ENCODE data around the gene CNTN1.
"Not testable (repeated sequence)": the region's sequence is repeated elsewhere in the genome, so short reads cannot be mapped to it uniquely, and the experiment has no call there.

CNTN1 gene

DNA sequence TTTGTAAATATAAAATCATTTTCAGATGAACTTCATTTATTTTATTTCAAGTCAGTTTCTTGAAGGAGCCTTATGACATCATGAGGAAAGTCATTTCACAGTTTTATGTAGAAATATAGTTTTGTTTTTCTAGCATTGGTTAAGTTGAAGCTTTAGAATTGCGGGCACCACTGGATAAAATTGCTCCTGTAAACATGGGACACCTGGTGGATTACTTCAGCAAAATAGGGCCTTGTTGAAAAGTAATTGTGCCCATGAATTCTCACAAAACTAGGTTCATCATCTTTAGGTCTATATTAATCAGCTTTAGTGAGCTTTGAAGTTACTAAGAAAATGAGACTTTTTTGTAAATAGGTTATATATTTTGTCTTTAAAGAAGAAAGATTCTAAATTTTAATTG is 25.3 kb downstream of the CNTN1 start:
- no peak overlapping the region for H3K4me3 ChIP-seq (ENCODE audit: low read length)
- no peak overlapping the region for H2AFZ ChIP-seq (ENCODE audit: low read depth, low read length)
- H3K36me3 ChIP-seq (ENCODE audit: insufficient read depth, low read length): no peaks in the 10 kb centered on the region
- H3K27me3 ChIP-seq (ENCODE audit: insufficient read depth, low read length): no peaks in the 10 kb centered on the region
- no peaks in the 10 kb centered on the region for H3K9me3 ChIP-seq (ENCODE audit: low read length)
- no peaks in the 10 kb centered on the region for H3K4me1 ChIP-seq (ENCODE audit: insufficient read depth, low read length)

DNA sequence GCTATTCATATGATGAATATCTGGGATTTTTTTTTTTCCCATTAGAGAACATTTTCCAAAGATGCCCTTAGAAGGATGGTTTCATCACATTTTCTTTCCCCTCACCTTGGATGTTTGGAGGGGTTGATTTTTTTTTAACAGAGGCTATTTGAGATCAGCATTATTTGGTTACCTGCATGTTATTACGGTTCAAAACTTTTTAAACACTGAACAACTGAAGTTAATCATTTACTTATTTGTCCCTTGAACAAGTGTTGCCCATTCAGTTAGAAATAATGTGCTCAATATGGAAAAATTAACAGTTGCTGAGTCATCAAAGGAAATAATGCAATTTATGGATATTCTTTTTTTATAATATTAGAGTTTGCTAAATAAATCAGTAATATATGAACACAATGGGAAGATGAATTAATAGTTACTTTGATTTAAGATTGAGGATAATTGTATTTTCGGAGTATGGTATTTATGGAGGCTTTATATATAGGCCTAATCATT is 26.7 kb downstream of the CNTN1 start:
- H3K27me3 ChIP-seq (ENCODE audit: insufficient read depth, low read length): no peaks in the 10 kb centered on the region
- no peaks in the 10 kb centered on the region for H3K9me3 ChIP-seq (ENCODE audit: low read length)
- H2AFZ ChIP-seq (ENCODE audit: low read depth, low read length): no peak overlapping the region
- H3K4me3 ChIP-seq (ENCODE audit: low read length): no peak overlapping the region
- no peaks in the 10 kb centered on the region for H3K4me1 ChIP-seq (ENCODE audit: insufficient read depth, low read length)
- H3K36me3 ChIP-seq (ENCODE audit: insufficient read depth, low read length): no peaks in the 10 kb centered on the region

- H3K9me3 ChIP-seq (ENCODE audit: low read length): no peaks in the 10 kb centered on the region
- H3K4me1 ChIP-seq (ENCODE audit: insufficient read depth, low read length): no peaks in the 10 kb centered on the region
- H3K36me3 ChIP-seq (ENCODE audit: insufficient read depth, low read length): no peaks in the 10 kb centered on the region
- H3K27me3 ChIP-seq (ENCODE audit: insufficient read depth, low read length): no peaks in the 10 kb centered on the region
- H3K4me3 ChIP-seq (ENCODE audit: low read length): no peak overlapping the region
- H2AFZ ChIP-seq (ENCODE audit: low read depth, low read length): no peak overlapping the region
These were observed 30.8 kb downstream of the CNTN1 start for GRCh38 chr12:40723001-40723400.

- no peaks in the 10 kb centered on the region for H3K4me1 ChIP-seq (ENCODE audit: insufficient read depth, low read length)
- H3K9me3 ChIP-seq (ENCODE audit: low read length): no peaks in the 10 kb centered on the region
- H3K36me3 ChIP-seq (ENCODE audit: insufficient read depth, low read length): no peaks in the 10 kb centered on the region
- no peak overlapping the region for H2AFZ ChIP-seq (ENCODE audit: low read depth, low read length)
- H3K4me3 ChIP-seq (ENCODE audit: low read length): no peak overlapping the region
- H3K27me3 ChIP-seq (ENCODE audit: insufficient read depth, low read length): no peaks in the 10 kb centered on the region
These were observed 34.1 kb downstream of the CNTN1 start for GRCh38 chr12:40726366-40726765.

DNA sequence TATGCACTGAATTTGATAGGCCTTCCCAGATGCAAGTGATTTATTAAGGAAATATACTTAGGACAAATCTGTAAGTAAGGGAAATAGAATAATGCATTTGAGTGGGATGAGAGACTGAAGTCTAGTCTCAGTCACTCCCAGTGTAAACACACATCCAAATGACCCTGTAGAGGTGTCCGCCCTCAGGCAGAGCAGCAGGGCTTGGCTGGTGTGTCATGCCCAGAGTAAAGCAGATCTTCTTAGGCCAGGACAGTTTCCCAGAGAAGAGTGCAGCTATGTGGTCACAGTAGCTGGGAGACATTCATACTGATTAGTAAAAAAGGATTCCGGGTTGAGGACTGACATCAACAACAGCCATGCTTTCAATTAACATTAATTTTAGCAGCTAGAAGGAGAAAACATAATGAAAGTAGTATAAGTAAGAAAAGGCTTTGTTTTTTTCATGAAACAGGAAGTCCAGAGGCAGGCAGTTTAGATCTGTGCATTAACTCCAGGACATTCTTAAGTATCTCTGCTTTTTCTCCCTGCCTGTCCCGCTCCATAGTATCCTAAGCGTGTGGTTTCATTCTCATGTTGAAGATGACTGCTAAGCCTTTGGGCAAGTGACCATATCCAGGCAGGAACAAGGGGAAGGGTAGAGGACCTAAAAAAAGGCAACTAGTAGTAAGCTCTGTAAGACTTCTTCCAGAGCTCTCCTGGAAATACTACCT is 35.7 kb downstream of the CNTN1 start:
- Histone ChIP-seq H3K4me3 (ENCODE audit: low read length) (no peak overlapping the region), H3K36me3 (ENCODE audit: insufficient read depth, low read length) (no peaks in the 10 kb centered on the region), H3K9me3 (ENCODE audit: low read length) (no peaks in the 10 kb centered on the region), H3K27me3 (ENCODE audit: insufficient read depth, low read length) (no peaks in the 10 kb centered on the region), H3K4me1 (ENCODE audit: insufficient read depth, low read length) (no peaks in the 10 kb centered on the region), H2AFZ (ENCODE audit: low read depth, low read length) (no peak overlapping the region)

DNA sequence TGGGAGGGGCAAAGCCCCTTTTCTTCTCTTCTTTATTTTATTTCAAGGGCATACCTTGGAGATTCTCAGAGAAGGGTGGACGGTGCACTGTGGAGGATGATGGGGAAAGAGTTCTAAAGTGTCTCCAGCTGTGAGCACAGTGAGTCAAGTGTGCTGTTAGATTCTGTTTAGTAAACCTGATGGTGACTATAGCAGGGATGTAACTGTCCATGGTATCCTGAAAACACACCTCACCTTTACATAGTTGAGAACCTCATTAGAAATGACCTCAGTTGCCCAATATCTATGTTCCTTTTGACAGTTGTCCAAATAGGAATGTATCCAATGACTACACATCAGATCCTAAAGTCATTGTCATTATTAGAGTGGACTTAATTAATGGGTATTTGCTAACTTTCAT is 38.0 kb downstream of the CNTN1 start:
- H3K36me3 ChIP-seq (ENCODE audit: insufficient read depth, low read length): no peaks in the 10 kb centered on the region
- no peak overlapping the region for H2AFZ ChIP-seq (ENCODE audit: low read depth, low read length)
- no peak overlapping the region for H3K4me3 ChIP-seq (ENCODE audit: low read length)
- no peaks in the 10 kb centered on the region for H3K4me1 ChIP-seq (ENCODE audit: insufficient read depth, low read length)
- no peaks in the 10 kb centered on the region for H3K27me3 ChIP-seq (ENCODE audit: insufficient read depth, low read length)
- H3K9me3 ChIP-seq (ENCODE audit: low read length): no peaks in the 10 kb centered on the region

DNA sequence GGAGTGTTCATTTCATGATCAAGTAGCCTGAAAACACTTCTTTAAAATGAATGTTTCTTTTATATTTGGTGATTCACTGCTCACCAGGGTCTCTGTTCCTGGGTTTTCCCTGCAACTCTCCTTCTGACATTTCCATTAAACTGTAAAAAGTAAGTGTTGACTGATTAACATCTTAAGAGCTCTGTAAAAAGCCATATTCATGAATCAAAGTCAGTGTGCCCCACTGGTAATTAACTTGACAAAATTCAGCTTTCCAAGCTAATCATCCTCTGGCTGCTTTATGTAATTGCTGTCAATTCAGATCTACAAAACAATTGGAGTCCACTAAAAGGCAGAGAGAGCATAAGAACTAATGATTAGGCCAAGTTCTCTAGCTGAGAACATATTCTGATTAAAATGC is 41.6 kb downstream of the CNTN1 start:
- H3K27me3 ChIP-seq (ENCODE audit: insufficient read depth, low read length): no peaks in the 10 kb centered on the region
- no peak overlapping the region for H3K4me3 ChIP-seq (ENCODE audit: low read length)
- H2AFZ ChIP-seq (ENCODE audit: low read depth, low read length): no peak overlapping the region
- no peaks in the 10 kb centered on the region for H3K9me3 ChIP-seq (ENCODE audit: low read length)
- no peaks in the 10 kb centered on the region for H3K4me1 ChIP-seq (ENCODE audit: insufficient read depth, low read length)
- no peaks in the 10 kb centered on the region for H3K36me3 ChIP-seq (ENCODE audit: insufficient read depth, low read length)

- H3K27me3 ChIP-seq (ENCODE audit: insufficient read depth, low read length): no peaks in the 10 kb centered on the region
- H3K4me3 ChIP-seq (ENCODE audit: low read length): no peak overlapping the region
- H3K36me3 ChIP-seq (ENCODE audit: insufficient read depth, low read length): no peaks in the 10 kb centered on the region
- H3K9me3 ChIP-seq (ENCODE audit: low read length): no peaks in the 10 kb centered on the region
- no peaks in the 10 kb centered on the region for H3K4me1 ChIP-seq (ENCODE audit: insufficient read depth, low read length)
- H2AFZ ChIP-seq (ENCODE audit: low read depth, low read length): no peak overlapping the region
These were observed 42.0 kb downstream of the CNTN1 start for GRCh38 chr12:40734276-40734675.

DNA sequence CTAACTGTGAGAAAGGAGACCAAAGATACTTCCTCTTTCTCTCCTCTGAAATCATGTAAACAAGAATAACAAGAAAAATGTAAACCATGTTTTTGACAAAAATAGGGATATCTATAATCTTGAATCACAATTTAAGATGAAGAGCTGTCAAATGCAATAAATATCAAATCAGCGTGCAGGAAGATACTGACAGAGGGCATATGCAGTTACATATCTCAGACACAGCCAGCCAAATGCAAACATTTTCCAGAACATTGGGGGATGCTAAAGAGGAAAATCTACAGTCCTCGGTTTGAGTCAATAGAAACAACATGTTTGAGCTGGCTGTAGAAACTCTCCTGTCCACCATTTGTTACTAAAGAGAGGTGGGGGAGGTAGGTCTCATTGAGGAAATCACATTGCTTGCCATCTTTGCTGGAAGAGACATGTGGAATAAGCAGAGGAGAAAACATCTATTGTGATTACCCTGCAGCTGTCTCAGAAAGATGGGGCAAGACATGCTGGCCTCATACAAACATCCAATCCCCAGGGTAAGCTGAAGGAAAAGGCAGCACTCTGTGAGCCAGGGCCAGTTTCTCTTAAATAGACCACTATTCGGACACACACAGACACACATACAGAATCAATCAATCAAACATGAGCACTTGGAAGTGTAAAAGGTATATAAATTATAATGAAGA is 43.5 kb downstream of the CNTN1 start:
- Histone ChIP-seq H3K27me3 (ENCODE audit: insufficient read depth, low read length) (no peaks in the 10 kb centered on the region), H2AFZ (ENCODE audit: low read depth, low read length) (no peak overlapping the region), H3K9me3 (ENCODE audit: low read length) (no peaks in the 10 kb centered on the region), H3K36me3 (ENCODE audit: insufficient read depth, low read length) (no peaks in the 10 kb centered on the region), H3K4me1 (ENCODE audit: insufficient read depth, low read length) (no peaks in the 10 kb centered on the region), H3K4me3 (ENCODE audit: low read length) (no peak overlapping the region)

DNA sequence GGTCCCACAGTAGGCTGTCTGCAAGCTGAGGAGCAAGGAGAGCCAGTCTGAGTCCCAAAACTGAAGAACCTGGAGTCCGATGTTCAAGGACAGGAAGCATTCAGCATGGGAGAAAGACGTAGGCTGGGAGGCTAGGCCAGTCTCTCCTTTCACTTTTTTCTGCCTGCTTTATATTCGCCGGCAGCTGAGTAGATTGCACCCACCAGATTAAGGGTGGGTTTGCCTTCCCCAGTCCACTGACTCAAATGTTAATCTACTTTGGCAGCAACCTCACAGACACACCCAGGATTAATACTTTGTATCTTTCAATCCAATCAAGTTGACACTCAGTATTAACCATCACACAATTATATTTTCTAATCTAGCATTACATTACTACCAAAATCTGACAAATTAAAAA is 45.2 kb downstream of the CNTN1 start:
- not testable (repeated sequence) for H3K9me3 ChIP-seq (ENCODE audit: low read length); H3K27me3 ChIP-seq (ENCODE audit: insufficient read depth, low read length); H3K4me1 ChIP-seq (ENCODE audit: insufficient read depth, low read length); H2AFZ ChIP-seq (ENCODE audit: low read depth, low read length); H3K4me3 ChIP-seq (ENCODE audit: low read length); H3K36me3 ChIP-seq (ENCODE audit: insufficient read depth, low read length)

DNA sequence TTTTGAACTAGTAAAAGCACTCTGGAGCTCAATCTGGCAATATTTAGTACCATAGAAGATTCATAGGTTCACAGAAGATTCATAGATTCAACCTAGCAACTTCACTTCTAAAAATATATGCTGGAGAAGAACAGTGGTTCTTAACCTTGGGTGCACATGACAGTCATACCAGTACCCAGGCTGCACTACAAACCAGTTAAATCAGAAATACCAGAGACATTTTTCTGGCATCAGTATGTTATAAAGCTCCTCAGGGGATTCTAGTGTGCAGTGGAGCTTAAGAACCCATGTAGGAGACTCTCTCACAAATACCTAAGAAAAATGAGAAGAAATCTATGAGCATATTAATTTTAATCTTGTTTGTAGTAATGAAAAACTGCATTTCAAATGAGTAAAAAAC is 46.6 kb downstream of the CNTN1 start:
- Histone ChIP-seq H3K27me3 (ENCODE audit: insufficient read depth, low read length) (no peaks in the 10 kb centered on the region), H2AFZ (ENCODE audit: low read depth, low read length) (no peak overlapping the region), H3K4me3 (ENCODE audit: low read length) (no peak overlapping the region), H3K36me3 (ENCODE audit: insufficient read depth, low read length) (no peaks in the 10 kb centered on the region), H3K9me3 (ENCODE audit: low read length) (no peaks in the 10 kb centered on the region), H3K4me1 (ENCODE audit: insufficient read depth, low read length) (no peaks in the 10 kb centered on the region)

DNA sequence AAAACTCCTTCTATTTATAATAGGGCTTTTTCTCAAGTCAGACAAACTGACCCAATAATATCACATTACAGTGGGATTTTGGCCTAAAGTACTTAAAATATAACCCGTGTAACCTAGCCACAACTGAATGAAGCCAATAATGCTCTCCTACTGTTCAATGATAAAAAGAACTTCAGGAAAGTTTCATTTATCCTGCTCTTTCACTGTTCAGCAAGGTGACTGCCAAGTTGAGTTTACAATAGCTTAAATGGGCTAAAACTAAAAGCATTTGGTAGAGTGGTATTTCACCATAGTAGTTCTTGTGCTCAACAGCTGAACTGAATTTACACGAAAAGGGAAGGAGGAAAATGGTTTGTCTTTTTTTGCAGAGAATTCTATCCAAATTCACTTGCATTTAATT is 49.8 kb downstream of the CNTN1 start:
- no peaks in the 10 kb centered on the region for H3K36me3 ChIP-seq (ENCODE audit: insufficient read depth, low read length)
- no peaks in the 10 kb centered on the region for H3K9me3 ChIP-seq (ENCODE audit: low read length)
- H2AFZ ChIP-seq (ENCODE audit: low read depth, low read length): no peak overlapping the region
- H3K27me3 ChIP-seq (ENCODE audit: insufficient read depth, low read length): no peaks in the 10 kb centered on the region
- no peak overlapping the region for H3K4me3 ChIP-seq (ENCODE audit: low read length)
- no peaks in the 10 kb centered on the region for H3K4me1 ChIP-seq (ENCODE audit: insufficient read depth, low read length)

- no peaks in the 10 kb centered on the region for H3K27me3 ChIP-seq (ENCODE audit: insufficient read depth, low read length)
- H3K9me3 ChIP-seq (ENCODE audit: low read length): no peaks in the 10 kb centered on the region
- no peak overlapping the region for H3K4me3 ChIP-seq (ENCODE audit: low read length)
These were observed 53.1 kb downstream of the CNTN1 start for GRCh38 chr12:40745386-40745785.

DNA sequence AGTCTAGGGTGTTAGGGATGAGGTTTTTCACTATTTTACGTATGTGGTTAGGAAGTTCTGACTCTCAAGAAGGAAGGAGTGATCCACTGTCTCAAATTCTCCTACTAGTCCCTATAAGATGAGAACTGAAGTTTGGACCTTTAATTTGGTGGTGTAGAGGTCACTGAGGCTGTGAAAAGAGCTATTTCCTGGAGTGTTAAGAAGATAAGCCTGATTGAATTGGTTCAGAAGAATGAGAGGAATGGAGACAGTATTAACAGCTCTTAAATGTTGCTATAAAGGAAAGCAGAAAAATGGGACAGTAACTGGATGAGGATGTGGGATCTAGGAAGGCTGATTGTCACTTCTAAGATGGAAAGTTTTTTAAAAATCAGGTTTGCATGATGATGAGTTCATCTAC is 57.6 kb downstream of the CNTN1 start:
- Histone ChIP-seq H3K4me1 (ENCODE audit: insufficient read depth, low read length) (no peaks in the 10 kb centered on the region), H3K36me3 (ENCODE audit: insufficient read depth, low read length) (no peaks in the 10 kb centered on the region), H2AFZ (ENCODE audit: low read depth, low read length) (no peak overlapping the region), H3K9me3 (ENCODE audit: low read length) (no peaks in the 10 kb centered on the region), H3K4me3 (ENCODE audit: low read length) (no peak overlapping the region), H3K27me3 (ENCODE audit: insufficient read depth, low read length) (no peaks in the 10 kb centered on the region)

More at GRCh38 chr12:40745386-40745785, 53.1 kb downstream of the CNTN1 start:
- no peaks in the 10 kb centered on the region for H3K4me1 ChIP-seq (ENCODE audit: insufficient read depth, low read length)
- H3K36me3 ChIP-seq (ENCODE audit: insufficient read depth, low read length): no peaks in the 10 kb centered on the region
- no peak overlapping the region for H2AFZ ChIP-seq (ENCODE audit: low read depth, low read length)
